Activated CD4-positive, alpha-beta T cell treated with anti-CD3 and anti-CD28 coated beads, Interleukin-10, Interleukin-2, amounts not matched to agents 100 ng/mL and 50 ng/mL, durations not matched to agents 16 hours and 8 hours (primary cell): ENCODE measurements around the gene ANKRD33B.
"Not testable (repeated sequence)": the region's sequence is repeated elsewhere in the genome, so short reads cannot be mapped to it uniquely, and the experiment has no call there.

Experiments used
- DNase-seq: peaks from one replicate; pipeline ENCODE4 v3.0.0-alpha.2; 2020

The ANKRD33B gene

GRCh38 chr5:10562201-10563109 lies 1.4 kb upstream of the ANKRD33B start:
- DNase-seq = no peak

- peak; percentile 61 for DNase-seq
Observed at GRCh38 chr5:10563110-10563944, 543 bp upstream of the ANKRD33B start.

- no peak for DNase-seq
Observed at GRCh38 chr5:10564838-10565784, 1.2 kb downstream of the ANKRD33B start.

- DNase-seq = no peak
Observed at GRCh38 chr5:10565785-10566542, 2.1 kb downstream of the ANKRD33B start.

GRCh38 chr5:10566543-10567068 lies 2.7 kb downstream of the ANKRD33B start:
- no peak for DNase-seq

- peak; percentile 63 for DNase-seq
Observed at GRCh38 chr5:10567121-10567591, 3.3 kb downstream of the ANKRD33B start.

- no peak for DNase-seq
Observed at GRCh38 chr5:10567781-10568321, 4.0 kb downstream of the ANKRD33B start.

GRCh38 chr5:10570540-10570939 lies 6.7 kb downstream of the ANKRD33B start:
- DNase-seq = not testable (repeated sequence)

- DNase-seq = no peak
Observed at GRCh38 chr5:10572451-10572850, 8.6 kb downstream of the ANKRD33B start.

- DNase-seq = no peak
Observed at GRCh38 chr5:10573487-10574145, 9.7 kb downstream of the ANKRD33B start.

GRCh38 chr5:10574879-10575278 lies 11.0 kb downstream of the ANKRD33B start:
- DNase-seq = not testable (repeated sequence)

- no peak for DNase-seq
Observed at GRCh38 chr5:10576121-10576789, 12.4 kb downstream of the ANKRD33B start.

GRCh38 chr5:10576790-10577189 lies 12.9 kb downstream of the ANKRD33B start:
- DNase-seq = no peak

- no peak for DNase-seq
Observed at GRCh38 chr5:10577371-10578292, 13.8 kb downstream of the ANKRD33B start.

- no peak for DNase-seq
Observed at GRCh38 chr5:10578293-10578665, 14.4 kb downstream of the ANKRD33B start.

- DNase-seq = no peak
Observed at GRCh38 chr5:10578869-10579268, 15.0 kb downstream of the ANKRD33B start.

GRCh38 chr5:10579536-10580521 lies 16.0 kb downstream of the ANKRD33B start:
- no peak for DNase-seq
